ENCODE data around the gene AR. TPM values are rescaled to one million over a fixed set of nuclear protein-coding genes. Genes with fewer than 3 reads are reported as not detected.

AR gene
- total RNA-seq, 1 donor from 2014 or later, result 20.2 TPM

DNA sequence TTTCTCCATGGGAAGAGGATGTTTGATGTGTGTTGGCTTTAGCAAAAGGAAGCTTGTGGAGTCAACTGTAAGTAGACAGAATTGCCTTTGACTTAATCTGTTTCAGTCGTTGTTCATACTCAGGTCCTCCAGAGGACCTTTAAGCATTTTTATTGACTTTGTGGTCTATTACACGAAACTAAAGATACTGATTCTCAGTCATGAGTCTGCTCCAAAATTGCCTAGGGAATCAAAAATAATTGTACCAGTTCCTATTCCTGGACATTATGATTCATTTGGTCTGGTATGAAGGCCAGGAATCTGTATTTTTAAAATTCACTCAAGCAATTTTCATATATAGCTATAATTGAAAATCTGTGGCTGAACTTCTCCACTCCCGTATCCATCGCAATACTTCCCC is 38.6 kb downstream of the AR start:
- H3K4me1 Mint-ChIP-seq (ENCODE audit: unreplicated experiment), result peaks cover 5% of the 10 kb centered on the region
- no peaks in the 10 kb centered on the region for H3K27me3 Mint-ChIP-seq (ENCODE audit: unreplicated experiment)
- no peak overlapping the region for H3K27ac Mint-ChIP-seq (ENCODE audit: unreplicated experiment)
- no peak for DNase-seq (ENCODE audit: low spot score)
- H3K36me3 Mint-ChIP-seq (ENCODE audit: low read depth, unreplicated experiment), result no peaks in the 10 kb centered on the region
- no peaks in the 10 kb centered on the region for H3K9me3 Mint-ChIP-seq (ENCODE audit: unreplicated experiment)
- TF ChIP-seq, protein P1, sequence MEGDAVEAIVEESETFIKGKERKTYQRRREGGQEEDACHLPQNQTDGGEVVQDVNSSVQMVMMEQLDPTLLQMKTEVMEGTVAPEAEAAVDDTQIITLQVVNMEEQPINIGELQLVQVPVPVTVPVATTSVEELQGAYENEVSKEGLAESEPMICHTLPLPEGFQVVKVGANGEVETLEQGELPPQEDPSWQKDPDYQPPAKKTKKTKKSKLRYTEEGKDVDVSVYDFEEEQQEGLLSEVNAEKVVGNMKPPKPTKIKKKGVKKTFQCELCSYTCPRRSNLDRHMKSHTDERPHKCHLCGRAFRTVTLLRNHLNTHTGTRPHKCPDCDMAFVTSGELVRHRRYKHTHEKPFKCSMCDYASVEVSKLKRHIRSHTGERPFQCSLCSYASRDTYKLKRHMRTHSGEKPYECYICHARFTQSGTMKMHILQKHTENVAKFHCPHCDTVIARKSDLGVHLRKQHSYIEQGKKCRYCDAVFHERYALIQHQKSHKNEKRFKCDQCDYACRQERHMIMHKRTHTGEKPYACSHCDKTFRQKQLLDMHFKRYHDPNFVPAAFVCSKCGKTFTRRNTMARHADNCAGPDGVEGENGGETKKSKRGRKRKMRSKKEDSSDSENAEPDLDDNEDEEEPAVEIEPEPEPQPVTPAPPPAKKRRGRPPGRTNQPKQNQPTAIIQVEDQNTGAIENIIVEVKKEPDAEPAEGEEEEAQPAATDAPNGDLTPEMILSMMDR (IDR thresholded peaks at IDR 0.05; ENCODE audit: unreplicated experiment), result no peak
- H3K4me3 Mint-ChIP-seq (ENCODE audit: unreplicated experiment), result no peak overlapping the region

DNA sequence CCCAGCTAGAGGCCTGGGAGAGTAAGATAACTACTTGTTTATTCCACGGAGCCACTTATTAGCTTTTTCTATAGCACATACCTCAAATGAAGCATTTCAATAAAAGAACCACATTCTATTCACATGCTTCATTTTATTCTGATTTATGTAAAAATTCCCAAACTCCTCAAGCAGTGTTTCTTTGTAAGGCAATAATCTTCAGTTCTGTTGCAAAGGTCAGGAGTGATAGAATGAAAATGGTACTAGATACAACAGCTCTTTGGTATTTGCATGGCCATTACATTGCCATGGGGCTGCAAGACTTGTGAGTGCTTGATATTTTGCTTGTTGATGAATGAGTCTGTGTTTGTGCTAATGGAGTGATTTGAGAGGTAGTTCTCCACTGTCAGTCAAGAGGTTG is 39.4 kb downstream of the AR start:
- DNase-seq (ENCODE audit: low spot score), result no peak
- TF ChIP-seq, protein P1 (IDR thresholded peaks at IDR 0.05; ENCODE audit: unreplicated experiment), result no peak
- Mint-ChIP-seq H3K27ac (ENCODE audit: unreplicated experiment) (no peak overlapping the region), H3K27me3 (ENCODE audit: unreplicated experiment) (no peaks in the 10 kb centered on the region), H3K4me3 (ENCODE audit: unreplicated experiment) (no peak overlapping the region), H3K4me1 (ENCODE audit: unreplicated experiment) (peaks cover 5% of the 10 kb centered on the region), H3K36me3 (ENCODE audit: low read depth, unreplicated experiment) (no peaks in the 10 kb centered on the region), H3K9me3 (ENCODE audit: unreplicated experiment) (no peaks in the 10 kb centered on the region)

DNA sequence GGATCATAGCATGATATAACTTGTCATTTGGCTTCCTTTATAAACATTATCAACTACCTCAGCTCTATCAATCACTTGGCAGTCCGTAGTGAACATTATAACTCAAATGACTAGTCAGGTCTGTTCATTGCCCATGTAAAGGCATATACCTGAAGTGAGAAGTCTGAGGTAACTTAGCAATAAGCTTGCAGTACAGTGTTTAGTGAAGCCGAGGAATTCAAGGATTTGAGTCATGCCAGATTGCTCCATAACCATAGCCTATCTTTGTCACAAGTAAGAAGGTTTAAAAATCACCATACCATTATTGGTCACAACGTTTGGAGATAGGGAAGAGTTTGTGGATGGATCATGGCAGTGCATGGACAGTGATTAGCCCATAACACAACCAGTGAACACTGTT is 41.6 kb downstream of the AR start:
- Mint-ChIP-seq H3K27me3 (ENCODE audit: unreplicated experiment) (no peaks in the 10 kb centered on the region), H3K36me3 (ENCODE audit: low read depth, unreplicated experiment) (peaks cover 3% of the 10 kb centered on the region), H3K9me3 (ENCODE audit: unreplicated experiment) (no peaks in the 10 kb centered on the region), H3K4me3 (ENCODE audit: unreplicated experiment) (no peak overlapping the region), H3K4me1 (ENCODE audit: unreplicated experiment) (peaks cover 5% of the 10 kb centered on the region), H3K27ac (ENCODE audit: unreplicated experiment) (no peak overlapping the region)
- DNase-seq (ENCODE audit: low spot score), result no peak
- TF ChIP-seq, protein P1 (IDR thresholded peaks at IDR 0.05; ENCODE audit: unreplicated experiment), result no peak

DNA sequence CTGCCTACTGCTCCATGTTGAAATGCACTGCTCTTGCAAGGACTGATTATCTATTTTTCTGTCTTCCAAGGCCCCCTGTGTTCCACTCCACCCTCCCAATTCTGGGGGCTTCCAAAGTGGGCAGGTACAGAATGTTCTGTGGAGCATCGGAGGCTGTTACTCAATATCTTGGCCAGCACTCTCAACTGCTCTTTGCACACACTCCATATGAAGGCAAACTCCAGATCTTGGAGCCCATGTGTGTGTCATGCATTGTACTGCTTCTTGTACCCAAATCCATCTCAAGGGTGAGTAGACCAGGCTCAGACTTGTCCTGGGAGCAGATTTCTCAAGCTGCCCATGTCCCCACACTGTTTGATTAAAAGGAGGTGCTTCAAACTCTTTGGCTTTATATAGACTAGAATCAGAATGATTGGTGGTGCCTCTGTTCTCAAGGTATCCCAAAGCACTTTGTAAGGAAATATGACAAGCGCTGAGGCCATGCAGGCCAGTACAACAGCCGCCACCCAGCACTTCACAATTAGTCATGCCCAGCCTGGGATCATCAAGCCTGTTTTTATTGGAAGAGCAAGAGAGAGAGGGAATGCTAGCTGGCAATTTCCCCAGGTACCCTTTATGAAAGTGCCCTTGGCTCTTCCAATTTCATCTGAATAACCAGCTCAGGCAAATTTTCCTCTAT is 44.3 kb downstream of the AR start:
- no peaks in the 10 kb centered on the region for H3K9me3 Mint-ChIP-seq (ENCODE audit: unreplicated experiment)

More for the DNA sequence above, 44.3 kb downstream of the AR start:
- H3K27me3 Mint-ChIP-seq (ENCODE audit: unreplicated experiment), result no peaks in the 10 kb centered on the region
- no peak for DNase-seq (ENCODE audit: low spot score)
- H3K4me1 Mint-ChIP-seq (ENCODE audit: unreplicated experiment), result no peaks in the 10 kb centered on the region
- peaks cover 3% of the 10 kb centered on the region for H3K36me3 Mint-ChIP-seq (ENCODE audit: low read depth, unreplicated experiment)
- H3K27ac Mint-ChIP-seq (ENCODE audit: unreplicated experiment), result no peak overlapping the region
- no peak overlapping the region for H3K4me3 Mint-ChIP-seq (ENCODE audit: unreplicated experiment)
- TF ChIP-seq, protein P1 (IDR thresholded peaks at IDR 0.05; ENCODE audit: unreplicated experiment), result no peak

All from endothelial cell (in vitro differentiated cells).